ENCODE results near the gene SCNN1B.

- TF ChIP-seq CTCF (IDR thresholded peaks at IDR 0.05) (no peak), POLR2A (IDR thresholded peaks at IDR 0.05) (no peak)
Measured at GRCh38 chr16:23279721-23280153, 22.4 kb upstream of the SCNN1B start.
